Hematopoietic multipotent progenitor cell treated with erythropoietin and hydrocortisone succinate and interleukin-3 and kit ligand, for 17 days (in vitro differentiated cells): ENCODE data around the gene EMX2.

ENCODE experiments used
- DNase-seq: peaks from one replicate; pipeline ENCODE4 v3.0.0-alpha.2; 2015; ENCODE audit warnings: low spot score

EMX2 gene

DNA sequence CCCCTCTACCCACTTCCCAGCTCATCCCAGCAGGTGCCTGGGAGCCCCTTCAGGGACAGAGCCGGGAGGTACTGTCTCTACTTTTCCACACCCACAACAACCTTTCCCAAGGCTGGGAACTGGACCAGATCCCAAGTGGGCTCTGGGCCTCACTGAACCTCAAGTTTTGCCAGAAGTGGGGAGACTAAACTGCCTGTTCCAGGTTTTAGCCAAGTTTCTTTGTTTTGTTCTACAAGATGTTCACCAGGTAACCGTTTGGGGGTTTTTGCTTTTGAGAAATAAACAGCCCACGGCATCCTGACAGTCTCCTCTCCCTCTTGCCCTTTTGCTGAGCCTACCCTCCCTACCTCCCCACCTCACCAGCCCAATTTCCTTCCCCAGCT lies 10.6 kb upstream of the EMX2 start:
- no peak for DNase-seq

DNA sequence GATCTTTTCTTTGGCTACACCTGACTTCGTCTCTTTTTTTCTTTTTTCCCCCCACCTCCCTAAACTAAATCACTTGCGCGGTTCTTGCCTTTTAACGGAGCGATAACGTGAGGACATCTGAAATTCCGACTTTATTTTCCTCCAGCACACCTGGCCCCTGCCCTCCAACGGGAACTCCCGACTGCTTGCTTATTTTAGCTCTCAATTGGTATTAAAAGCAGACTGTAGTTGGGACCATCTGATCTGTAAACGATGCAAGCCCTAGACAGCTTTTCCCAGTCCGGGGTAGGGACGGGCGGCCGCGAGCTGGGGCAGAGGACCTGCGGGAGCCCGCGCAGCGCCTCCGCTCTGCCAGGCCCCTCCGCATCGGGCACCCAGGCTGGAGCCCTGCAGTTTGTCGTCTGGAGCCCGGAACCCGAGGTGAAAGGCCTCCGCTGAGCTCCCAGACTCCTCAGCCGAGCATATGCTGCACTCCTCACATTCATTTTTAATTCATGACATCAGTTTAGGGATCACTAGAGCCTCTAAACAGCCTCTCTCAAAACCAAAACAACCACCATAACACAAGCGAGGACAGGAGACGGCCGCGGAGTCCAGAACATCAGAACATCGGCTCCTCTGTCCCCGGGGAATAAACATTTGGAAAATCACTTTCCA lies 10.0 kb upstream of the EMX2 start:
- DNase-seq = no peak

DNA sequence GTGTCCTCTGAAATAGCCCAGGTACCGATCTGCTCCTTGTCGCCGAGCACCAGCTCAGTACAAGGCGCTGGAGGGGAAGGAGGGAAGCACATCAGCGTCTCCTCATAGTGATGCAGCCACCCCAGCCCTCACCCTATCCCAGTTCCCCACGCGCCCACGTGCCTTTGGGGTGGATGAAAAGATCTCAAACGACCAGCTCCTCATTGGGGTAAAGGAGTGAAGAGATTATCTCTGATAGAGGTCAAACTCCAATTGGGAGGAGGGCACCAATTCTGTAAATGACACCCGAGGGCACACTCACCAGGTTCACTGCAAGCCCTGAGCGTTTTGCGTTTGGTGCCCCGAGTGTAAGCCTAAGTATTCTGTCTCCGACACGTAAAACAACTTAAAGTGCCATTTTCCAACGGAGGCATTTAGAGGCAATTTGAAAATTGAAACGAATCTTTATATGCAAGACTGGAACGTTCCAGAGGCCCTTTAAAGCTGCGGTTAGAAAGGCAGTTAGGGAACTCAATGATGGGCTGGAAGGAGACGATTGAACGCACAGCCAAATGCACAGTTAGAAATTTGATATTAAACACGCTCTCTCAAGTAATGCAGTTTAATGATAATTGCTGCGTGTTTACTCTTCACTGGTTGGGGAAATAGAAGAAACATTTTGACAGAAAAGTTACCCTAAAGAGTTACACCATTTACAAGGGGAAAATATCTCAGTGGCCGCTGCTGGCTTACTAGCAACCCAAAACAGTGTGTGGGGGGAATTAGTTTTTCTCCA lies 8.9 kb upstream of the EMX2 start:
- no peak for DNase-seq

GRCh38 chr10:117534321-117535297 lies 7.9 kb upstream of the EMX2 start:
- DNase-seq = no peak

- no peak for DNase-seq
Measured at GRCh38 chr10:117535298-117536071, 7.1 kb upstream of the EMX2 start.

DNA sequence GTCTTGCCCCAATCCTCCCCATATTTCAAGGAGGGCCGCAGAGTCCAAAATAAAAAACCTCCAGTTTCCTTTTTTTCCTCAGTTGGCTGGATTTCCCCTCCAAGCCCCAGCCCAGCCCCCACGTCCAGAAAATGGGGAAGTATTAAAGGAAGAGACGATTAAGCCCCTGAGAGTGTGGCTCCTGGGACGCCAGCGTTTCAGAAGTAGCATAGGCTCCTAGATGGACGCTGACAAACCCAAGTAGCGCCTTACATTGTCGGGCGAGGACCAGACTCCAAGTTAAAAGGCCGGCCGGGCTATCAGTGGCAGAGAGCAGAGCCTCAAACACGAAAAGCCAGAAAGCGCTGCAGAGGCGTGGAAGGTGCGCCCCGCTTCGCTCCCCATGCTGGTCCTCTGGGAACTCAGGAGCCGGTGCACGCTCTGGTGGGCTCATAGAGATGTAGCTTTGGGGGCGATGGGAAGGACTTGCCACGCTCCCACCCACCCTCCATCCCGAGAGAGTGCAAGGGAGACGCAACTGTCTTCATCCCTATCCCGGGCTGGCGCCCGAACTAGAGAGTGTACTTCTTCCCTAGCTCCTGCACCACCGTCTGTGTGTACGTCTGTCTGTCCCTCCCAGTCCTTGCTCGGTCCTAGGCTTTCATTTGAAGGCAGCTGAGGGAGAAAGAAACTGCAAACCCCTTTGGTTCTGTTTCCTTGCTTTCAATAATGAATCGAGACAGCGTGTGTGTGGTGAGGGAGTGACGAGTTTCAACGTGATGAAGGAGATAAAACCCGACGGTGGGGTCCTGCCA lies 6.3 kb upstream of the EMX2 start:
- DNase-seq = no peak

DNA sequence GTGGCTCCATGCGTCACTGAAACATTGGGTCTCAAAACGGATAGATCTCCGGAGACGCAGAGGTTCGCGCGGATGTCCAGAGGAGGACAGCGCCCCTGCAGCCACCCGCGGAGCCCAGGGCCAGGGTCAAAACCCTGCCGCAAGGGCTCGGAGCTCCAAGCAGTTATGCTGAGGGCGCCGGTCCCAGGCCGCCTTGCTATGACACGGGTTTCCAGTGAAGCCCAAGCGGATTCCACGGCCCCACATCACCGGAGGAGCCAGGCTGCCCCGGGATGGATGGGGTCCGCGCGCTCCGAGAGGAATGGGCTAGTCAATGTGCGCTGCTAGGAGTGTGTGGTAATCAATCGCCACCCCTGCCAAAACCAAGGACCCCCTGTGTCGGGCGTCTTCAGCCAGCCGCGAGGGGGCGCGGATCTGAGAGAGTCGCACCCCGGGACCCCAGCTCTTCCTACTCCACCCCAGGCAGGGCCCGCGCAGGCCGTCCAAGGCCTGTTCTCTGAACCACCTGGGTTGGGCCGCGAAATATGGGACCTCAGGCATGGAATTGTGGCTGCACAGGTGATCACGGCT lies 5.6 kb upstream of the EMX2 start:
- no peak for DNase-seq

DNA sequence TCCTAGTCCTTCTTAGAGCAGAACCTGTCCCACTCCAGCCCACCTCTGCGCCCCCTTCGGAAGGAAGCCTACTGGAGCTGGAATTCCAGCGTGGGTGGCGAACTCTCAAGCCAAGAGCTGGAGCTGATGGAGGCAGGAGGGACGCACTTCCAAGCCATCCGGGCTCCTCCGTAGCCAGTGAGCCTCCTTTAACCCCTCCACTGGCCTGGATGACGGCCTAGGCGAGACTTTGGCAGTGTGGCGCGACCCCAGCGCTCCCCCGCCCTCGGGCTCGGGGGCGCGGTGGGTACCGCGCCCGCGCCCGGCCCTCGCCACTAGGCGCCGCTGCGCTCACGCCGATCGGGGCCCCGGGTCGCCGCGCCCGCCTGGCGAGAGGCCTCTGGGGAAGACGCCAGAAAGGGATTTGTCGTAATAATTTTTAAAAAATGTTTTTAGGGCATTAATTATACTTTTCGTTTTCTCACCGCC lies 5.1 kb upstream of the EMX2 start:
- DNase-seq = no peak

GRCh38 chr10:117537904-117538524 lies 4.5 kb upstream of the EMX2 start:
- DNase-seq = no peak

DNA sequence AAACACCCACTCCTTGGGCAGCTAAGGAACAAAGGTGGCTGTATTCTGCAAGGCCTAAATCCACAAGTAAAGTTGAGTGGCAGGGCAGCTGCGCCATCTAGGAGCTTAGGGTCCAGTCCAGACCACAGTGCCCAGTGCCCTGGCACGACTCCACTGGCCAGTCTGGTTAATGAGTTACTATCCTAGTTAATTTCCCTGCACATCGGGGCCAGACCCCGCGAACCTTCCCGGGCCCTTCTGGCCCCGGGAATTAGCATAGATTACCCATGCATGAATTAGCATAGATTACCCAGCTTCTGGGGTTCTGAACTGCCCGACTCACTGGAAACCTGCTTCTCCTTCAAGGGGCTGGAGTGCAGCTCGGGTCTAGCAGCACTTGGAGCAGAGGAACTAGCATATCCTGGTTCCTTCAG lies 3.2 kb upstream of the EMX2 start:
- DNase-seq = no peak

DNA sequence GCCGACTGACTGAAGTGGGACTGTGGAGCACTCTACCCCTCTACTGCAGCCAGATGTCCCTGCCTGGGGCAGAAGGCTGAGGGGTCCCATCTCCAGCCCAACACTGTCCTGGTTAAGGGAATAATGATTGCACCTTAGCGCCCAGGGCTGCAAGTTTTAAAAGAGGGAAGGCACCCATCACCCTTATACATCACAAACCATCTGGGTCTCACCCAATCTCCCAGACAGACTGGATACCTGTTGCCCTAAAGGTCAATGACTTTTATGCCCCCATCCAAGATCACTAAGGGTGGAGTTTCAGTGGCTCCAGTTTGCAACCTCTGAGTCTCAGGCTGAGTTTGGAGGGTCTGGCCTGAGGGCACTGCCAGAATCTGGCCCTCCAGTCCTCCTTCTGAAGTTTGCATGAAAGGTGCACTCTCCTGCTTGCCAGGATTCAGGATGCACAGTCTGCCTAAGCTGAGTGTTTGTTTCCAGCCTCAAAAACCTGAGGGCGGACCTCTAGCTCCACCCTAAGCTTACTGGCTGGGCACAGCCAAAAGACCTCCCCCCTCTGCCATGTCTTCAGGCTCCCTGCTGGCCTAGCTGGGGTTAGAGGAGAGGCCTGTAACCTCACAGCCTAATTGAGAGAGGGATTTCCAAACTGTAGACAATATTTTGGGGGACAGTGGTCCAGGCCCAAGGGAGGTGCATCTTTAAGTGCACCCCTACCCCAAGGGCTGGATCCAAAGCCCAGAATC lies 2.5 kb upstream of the EMX2 start:
- DNase-seq = no peak

DNA sequence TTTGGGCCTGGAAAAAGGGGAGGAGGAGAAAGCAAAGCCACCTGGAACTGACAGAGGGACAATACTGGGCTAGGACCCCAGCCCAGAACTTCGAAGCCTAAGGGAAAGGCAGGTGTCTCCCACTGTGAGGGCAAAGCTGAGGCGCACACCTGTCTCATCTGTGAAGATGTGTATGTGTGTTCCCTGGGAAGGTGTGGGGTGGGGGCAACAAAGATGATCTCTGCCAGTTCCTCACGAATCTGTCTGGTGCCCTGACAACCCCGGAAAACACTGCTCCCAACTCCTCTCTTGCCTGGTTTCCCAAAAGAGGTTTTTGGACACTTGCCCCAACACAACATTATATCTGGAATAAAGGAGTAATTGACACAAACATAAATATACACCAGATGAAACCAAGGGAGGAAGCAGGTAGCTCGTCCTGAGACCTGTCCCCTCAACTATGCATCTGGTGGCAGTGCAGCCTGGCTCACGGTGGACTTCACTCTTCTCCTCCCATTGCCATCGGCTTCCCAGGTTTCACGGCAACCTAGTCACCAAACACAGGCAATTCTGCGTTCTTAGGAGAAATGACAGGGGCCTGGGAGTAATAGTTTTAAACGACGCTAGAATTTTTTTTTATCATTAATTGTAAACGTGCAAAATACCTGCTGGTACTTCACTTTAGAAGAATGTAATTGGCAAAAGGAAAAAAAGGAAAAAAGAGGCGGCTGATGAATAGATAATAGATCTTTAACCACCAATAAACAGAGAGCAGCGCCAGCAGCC lies 1.7 kb upstream of the EMX2 start:
- no peak for DNase-seq

GRCh38 chr10:117541405-117541908 lies 1.1 kb upstream of the EMX2 start:
- no peak for DNase-seq

GRCh38 chr10:117541909-117542705 lies 439 bp upstream of the EMX2 start:
- DNase-seq = no peak

GRCh38 chr10:117543225-117544003 lies 868 bp downstream of the EMX2 start:
- no peak for DNase-seq

- no peak for DNase-seq
Measured at GRCh38 chr10:117544004-117544701, 1.6 kb downstream of the EMX2 start.
